Measurements from ENCODE around the gene KRT1. TPM values are rescaled to one million over a fixed set of nuclear protein-coding genes. Genes with fewer than 3 reads are reported as not detected.

KRT1 gene
- total and polyA plus RNA-seq, 2 donors (not counting 1 experiment from before 2014, with no cell fraction given) = not detected

- intact Hi-C loops (cut with micrococcal nuclease) = no loop called here
- Mint-ChIP-seq H3K27ac (no peak overlapping the region), H3K4me3 (no peak overlapping the region), H3K9me3 (ENCODE audit: insufficient read depth) (no peaks in the 10 kb centered on the region), H3K4me1 (no peaks in the 10 kb centered on the region), H3K27me3 (peaks cover 21% of the 10 kb centered on the region)
- Histone ChIP-seq H3K9ac (ENCODE audit: low read length) (no peak overlapping the region), H2AFZ (ENCODE audit: insufficient read depth, low read depth, low read length, poor library complexity, severe bottlenecking) (no peak overlapping the region), H4K20me1 (ENCODE audit: control insufficient read depth, insufficient read depth, low read length, poor library complexity, severe bottlenecking) (no peaks in the 10 kb centered on the region), H3K27me3 (replicated peaks in 1 of 4; ENCODE audit: control extremely low read depth in 1 of 4, control insufficient read depth in 3 of 4, insufficient read depth in 4 of 4, low read length in 3 of 4) (peaks cover 0 to 5% (median 0%) of the 10 kb centered on the region in 4 experiments), H3K79me2 (ENCODE audit: control insufficient read depth, insufficient read depth, low read length) (no peaks in the 10 kb centered on the region), H3K9me3 (ENCODE audit: control extremely low read depth in 1 of 3, control insufficient read depth in 2 of 3, insufficient read depth in 1 of 3, low read length in 2 of 3) (no peaks in the 10 kb centered on the region), H3K4me2 (replicated peaks; ENCODE audit: low read depth, low read length, poor library complexity, severe bottlenecking) (no peak overlapping the region), H3K27ac (ENCODE audit: low read length in 2 of 2) (no peak overlapping the region), H3K4me3 (ENCODE audit: control extremely low read depth in 1 of 5, extremely low read depth in 1 of 5, insufficient read depth in 1 of 5, low read depth in 2 of 5, low read length in 4 of 5) (no peak overlapping the region), H3K36me3 (replicated peaks in 1 of 2; ENCODE audit: control extremely low read depth in 1 of 2, control insufficient read depth in 1 of 2, extremely low read depth in 1 of 2, insufficient read depth in 2 of 2, low read length in 1 of 2) (no peaks in the 10 kb centered on the region), H3K4me1 (ENCODE audit: control insufficient read depth in 2 of 2, insufficient read depth in 2 of 2, low read length in 2 of 2) (no peaks in the 10 kb centered on the region)
- ChIA-PET CTCF (no interaction called here), POLR2A (no interaction called here)
- WGBS (ENCODE audit: insufficient coverage) = 88% methylated on average over 7 of the region's 9 CpGs
- no peak for DNase-seq
- no peak for ATAC-seq (ENCODE audit: low read depth)
- TF ChIP-seq EZH2 (IDR thresholded peaks at IDR 0.05; ENCODE audit: borderline replicate concordance, insufficient read depth, low read depth, low read length, poor library complexity, severe bottlenecking) = no peak
- no peak for TF ChIP-seq CTCF (IDR thresholded peaks at IDR 0.05)
These were observed 12.7 kb downstream of the KRT1 start for GRCh38 chr12:52667509-52667908.

- no peak overlapping the region for H3K4me3 ChIP-seq (ENCODE audit: control extremely low read depth in 1 of 5, extremely low read depth in 1 of 5, insufficient read depth in 1 of 5, low read depth in 2 of 5, low read length in 4 of 5)
- no peaks in the 10 kb centered on the region for H3K9me3 Mint-ChIP-seq (ENCODE audit: insufficient read depth)
- no peaks in the 10 kb centered on the region for H4K20me1 ChIP-seq (ENCODE audit: control insufficient read depth, insufficient read depth, low read length, poor library complexity, severe bottlenecking)
- intact Hi-C loops (cut with micrococcal nuclease) = no loop called here
- peaks cover 25% of the 10 kb centered on the region for H3K27me3 Mint-ChIP-seq
- ATAC-seq (ENCODE audit: low read depth) (no peak), DNase-seq (no peak)
- no peak overlapping the region for H3K4me2 ChIP-seq (replicated peaks; ENCODE audit: low read depth, low read length, poor library complexity, severe bottlenecking)
- no peaks in the 10 kb centered on the region for H3K79me2 ChIP-seq (ENCODE audit: control insufficient read depth, insufficient read depth, low read length)
- H3K4me3 Mint-ChIP-seq = no peak overlapping the region
- H3K9me3 ChIP-seq (ENCODE audit: control extremely low read depth in 1 of 3, control insufficient read depth in 2 of 3, insufficient read depth in 1 of 3, low read length in 2 of 3) = no peaks in the 10 kb centered on the region
- H3K4me1 Mint-ChIP-seq = no peaks in the 10 kb centered on the region
- ChIA-PET CTCF (no interaction called here), POLR2A (no interaction called here)
- no peak overlapping the region for H2AFZ ChIP-seq (ENCODE audit: insufficient read depth, low read depth, low read length, poor library complexity, severe bottlenecking)
- no peaks in the 10 kb centered on the region for H3K4me1 ChIP-seq (ENCODE audit: control insufficient read depth in 2 of 2, insufficient read depth in 2 of 2, low read length in 2 of 2)
- H3K27me3 ChIP-seq (replicated peaks in 1 of 4; ENCODE audit: control extremely low read depth in 1 of 4, control insufficient read depth in 3 of 4, insufficient read depth in 4 of 4, low read length in 3 of 4) = peaks cover 0 to 5% (median 0%) of the 10 kb centered on the region in 4 experiments
- no peak for TF ChIP-seq CTCF (IDR thresholded peaks at IDR 0.05)
- no peak for TF ChIP-seq EZH2 (IDR thresholded peaks at IDR 0.05; ENCODE audit: borderline replicate concordance, insufficient read depth, low read depth, low read length, poor library complexity, severe bottlenecking)
- H3K27ac Mint-ChIP-seq = no peak overlapping the region
- no peak overlapping the region for H3K9ac ChIP-seq (ENCODE audit: low read length)
- H3K27ac ChIP-seq (ENCODE audit: low read length in 2 of 2) = no peak overlapping the region
- 100% methylated on average over 1 of the region's 3 CpGs for WGBS (ENCODE audit: insufficient coverage)
- H3K36me3 ChIP-seq (replicated peaks in 1 of 2; ENCODE audit: control extremely low read depth in 1 of 2, control insufficient read depth in 1 of 2, extremely low read depth in 1 of 2, insufficient read depth in 2 of 2, low read length in 1 of 2) = no peaks in the 10 kb centered on the region
These were observed 13.7 kb downstream of the KRT1 start for GRCh38 chr12:52666471-52666870.
